Thyroid gland (tissue), 4 donors: Measurements from ENCODE around the gene TMC6.

Experiments
- POLR2A ChIP-seq, 2 donors: fragments of 450-650 bp; IDR thresholded peaks; one replicate each; pipeline ENCODE4 v1.6.1; 2017; ENCODE audit warnings: antibody characterized with exemption in 2 of 2, mild to moderate bottlenecking in 2 of 2, moderate library complexity in 1 of 2
- TF ChIP-seq, protein P1 (sequence below), 6 experiments: fragments of 200-600 bp in 3 of 6; fragments of 450-650 bp in 3 of 6; sonication (generic) in 3 of 6; IDR thresholded peaks; one replicate each; pipeline ENCODE4 v1.5.1; 2016 to 2019; ENCODE audit warnings: antibody characterized with exemption in 6 of 6, mild to moderate bottlenecking in 2 of 6, inconsistent platforms in 1 of 6, moderate library complexity in 1 of 6

DNA sequence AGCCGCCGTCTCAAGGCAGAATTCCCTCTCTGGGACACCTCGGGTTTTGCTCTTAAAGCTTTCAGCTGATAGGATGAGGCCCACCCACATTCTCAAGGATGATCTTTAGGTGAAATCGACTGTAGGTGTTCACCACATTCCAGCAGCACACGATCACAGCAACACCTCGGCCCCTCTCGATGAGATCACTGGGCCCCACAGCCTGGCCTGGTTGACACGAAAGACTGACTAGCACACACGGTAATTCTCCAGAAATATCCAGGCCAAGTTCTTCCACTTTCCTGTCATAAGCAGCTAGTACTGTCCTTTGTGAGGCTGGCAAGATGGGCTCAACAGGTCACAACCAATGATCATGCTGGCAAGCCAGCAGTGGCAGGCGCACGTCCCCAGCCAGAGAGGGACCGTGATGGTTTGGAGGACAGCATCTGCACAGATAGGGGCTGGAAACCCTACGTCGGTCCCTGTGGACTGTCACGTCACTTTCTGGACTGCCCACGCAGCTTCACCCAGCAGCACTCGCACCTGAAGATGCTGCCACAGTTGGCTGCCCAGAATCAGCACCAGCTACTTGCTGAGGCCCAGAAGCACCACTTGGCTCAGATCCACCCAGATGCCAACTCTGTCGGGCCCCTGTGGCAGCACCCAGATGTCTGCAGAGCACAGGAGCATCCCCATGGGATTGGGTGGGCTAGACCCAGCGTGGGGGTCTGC lies 17.4 kb downstream of the TMC6 start:
- TF ChIP-seq, protein P1, sequence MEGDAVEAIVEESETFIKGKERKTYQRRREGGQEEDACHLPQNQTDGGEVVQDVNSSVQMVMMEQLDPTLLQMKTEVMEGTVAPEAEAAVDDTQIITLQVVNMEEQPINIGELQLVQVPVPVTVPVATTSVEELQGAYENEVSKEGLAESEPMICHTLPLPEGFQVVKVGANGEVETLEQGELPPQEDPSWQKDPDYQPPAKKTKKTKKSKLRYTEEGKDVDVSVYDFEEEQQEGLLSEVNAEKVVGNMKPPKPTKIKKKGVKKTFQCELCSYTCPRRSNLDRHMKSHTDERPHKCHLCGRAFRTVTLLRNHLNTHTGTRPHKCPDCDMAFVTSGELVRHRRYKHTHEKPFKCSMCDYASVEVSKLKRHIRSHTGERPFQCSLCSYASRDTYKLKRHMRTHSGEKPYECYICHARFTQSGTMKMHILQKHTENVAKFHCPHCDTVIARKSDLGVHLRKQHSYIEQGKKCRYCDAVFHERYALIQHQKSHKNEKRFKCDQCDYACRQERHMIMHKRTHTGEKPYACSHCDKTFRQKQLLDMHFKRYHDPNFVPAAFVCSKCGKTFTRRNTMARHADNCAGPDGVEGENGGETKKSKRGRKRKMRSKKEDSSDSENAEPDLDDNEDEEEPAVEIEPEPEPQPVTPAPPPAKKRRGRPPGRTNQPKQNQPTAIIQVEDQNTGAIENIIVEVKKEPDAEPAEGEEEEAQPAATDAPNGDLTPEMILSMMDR (IDR thresholded peaks at IDR 0.05), result no peak
- TF ChIP-seq POLR2A (IDR thresholded peaks at IDR 0.05), result no peak
